HCT116 (cell line): ENCODE data around the gene PADI4. TPM values are rescaled to one million over a fixed set of nuclear protein-coding genes. Genes with fewer than 3 reads are reported as not detected.

Experiments used
- ATAC-seq: fragments of 200-7000 bp; cut with Tn5 transposase; 2 replicates; pipeline ENCODE4 v1.9.1; 2020; ENCODE audit warnings: mild to moderate bottlenecking, moderate library complexity
- BruUV-seq: library from RNA; stranded (reverse); fragments of 400-500 nt; replicated peaks from 2 replicates; lab custom pipeline; 2021; lab: Mats Ljungman, UMichigan
- CTCF ChIA-PET: fragments of 300-600 bp; sonication (Branson Sonifier 250); formaldehyde crosslinking; loops from one replicate; lab custom pipeline; 2021; ENCODE audit warnings: antibody characterized with exemption; lab: Charles Lee
- POLR2A ChIA-PET: fragments of 300-600, 350-600 bp; sonication (Branson Sonifier 250); formaldehyde crosslinking; loops from one replicate; lab custom pipeline; 2021; ENCODE audit warnings: antibody characterized with exemption; lab: Charles Lee
- RAD21 ChIA-PET, 2 experiments: fragments of 300-600 bp; sonication (Branson Sonifier 250); formaldehyde crosslinking; loops; one replicate each; lab custom pipeline; 2023; ENCODE audit warnings: low total read pairs in 2 of 2; ENCODE audit not compliant: uncharacterized antibody in 2 of 2, unreplicated experiment in 2 of 2, low non-redundant PET in 1 of 2; lab: Charles Lee
- DNase-seq: peaks from one replicate; pipeline ENCODE4 v3.0.0-alpha.2; 2010; ENCODE audit warnings: low read depth, low spot score
- H2AFZ ChIP-seq: fragments of 200-600 bp; shearing (Covaris generic), sonication (generic); 2 replicates; pipeline ENCODE4 v1.6.1; 2017; ENCODE audit warnings: low read depth, mixed run types, mixed read lengths, antibody characterized with exemption, low read length; ENCODE audit not compliant: poor library complexity, severe bottlenecking
- H3K27ac ChIP-seq: 2 replicates; pipeline ENCODE4 v1.5.1; 2012; ENCODE audit warnings: low read depth, low read length
- H3K27me3 ChIP-seq: fragments of 200-600 bp; sonication (generic); 2 replicates; pipeline ENCODE4 v1.6.1; 2016; ENCODE audit warnings: mixed run types, low read length, mixed read lengths; ENCODE audit not compliant: insufficient read depth
- H3K36me3 ChIP-seq, 2 experiments: fragments of 200-500 bp in 1 of 2; fragments of 200-600 bp in 1 of 2; sonication (Bioruptor generic) in 1 of 2; sonication (generic) in 1 of 2; 2 replicates each; pipeline versions ENCODE4 v1.5.1 to v1.6.1; 2014 to 2016; ENCODE audit warnings: low read length in 2 of 2, inconsistent platforms in 1 of 2, mixed read lengths in 1 of 2, mixed run types in 1 of 2; ENCODE audit not compliant: insufficient read depth in 2 of 2, control insufficient read depth in 1 of 2
- H3K4me1 ChIP-seq, 2 experiments: fragments of 200-600 bp in 1 of 2; sonication (generic) in 1 of 2; 2 replicates each; pipeline versions ENCODE4 v1.5.1 to v1.6.1; 2012 to 2017; ENCODE audit warnings: low read length in 2 of 2, inconsistent platforms in 1 of 2, mild to moderate bottlenecking in 1 of 2, mixed read lengths in 1 of 2, mixed run types in 1 of 2, moderate library complexity in 1 of 2; ENCODE audit not compliant: insufficient read depth in 2 of 2, control insufficient read depth in 1 of 2
- H3K4me2 ChIP-seq: fragments of 200-600 bp; sonication (generic); 2 replicates; pipeline ENCODE4 v1.6.1; 2017; ENCODE audit warnings: mixed run types, low read length, mixed read lengths
- H3K4me3 ChIP-seq, 2 experiments: fragments of 200-600 bp in 1 of 2; sonication (generic) in 1 of 2; replicated peaks in 1 of 2; 2 replicates each; pipeline ENCODE4 v1.5.1; 2011 to 2016; ENCODE audit warnings: low read length in 2 of 2, control low read depth in 1 of 2, low read depth in 1 of 2, mild to moderate bottlenecking in 1 of 2, mixed read lengths in 1 of 2, mixed run types in 1 of 2
- H3K79me2 ChIP-seq: fragments of 200-600 bp; sonication (generic); 2 replicates; pipeline ENCODE4 v1.6.1; 2017; ENCODE audit warnings: mild to moderate bottlenecking, mixed run types, low read length, moderate library complexity, mixed read lengths; ENCODE audit not compliant: insufficient read depth
- H3K9ac ChIP-seq: fragments of 200-600 bp; sonication (generic); 2 replicates; pipeline ENCODE4 v1.6.1; 2016; ENCODE audit warnings: low read length, mixed read lengths
- H3K9me2 ChIP-seq: fragments of 200-600 bp; sonication (generic), shearing (Covaris generic); 2 replicates; pipeline ENCODE4 v1.6.1; 2017; ENCODE audit warnings: mixed run types, mild to moderate bottlenecking, moderate library complexity; ENCODE audit not compliant: insufficient read depth
- H3K9me3 ChIP-seq, 2 experiments: fragments of 200-500 bp in 1 of 2; fragments of 200-600 bp in 1 of 2; sonication (Bioruptor generic) in 1 of 2; sonication (generic) in 1 of 2; 2 replicates each; pipeline ENCODE4 v1.6.1; 2014 to 2017; ENCODE audit warnings: low read length in 2 of 2, mixed read lengths in 2 of 2, inconsistent platforms in 1 of 2, low read depth in 1 of 2, mild to moderate bottlenecking in 1 of 2, mixed run types in 1 of 2, moderate library complexity in 1 of 2; ENCODE audit not compliant: control insufficient read depth in 1 of 2, insufficient read depth in 1 of 2
- H4K20me1 ChIP-seq: fragments of 200-600 bp; sonication (generic), shearing (Covaris generic); 2 replicates; pipeline ENCODE4 v1.6.1; 2017; ENCODE audit warnings: mixed run types, mild to moderate bottlenecking, moderate library complexity; ENCODE audit not compliant: insufficient read depth
- ATF3 ChIP-seq: IDR thresholded peaks from 2 replicates; pipeline ENCODE4 v1.6.1; 2012
- CBX3 ChIP-seq: IDR thresholded peaks from 2 replicates; pipeline ENCODE4 v1.6.1; 2012; ENCODE audit warnings: low read depth
- CEBPB ChIP-seq: IDR thresholded peaks from 2 replicates; pipeline ENCODE4 v1.6.1; 2012; ENCODE audit warnings: low read depth
- CTCF ChIP-seq, 3 experiments: fragments of 200-600 bp in 1 of 3; sonication (generic) in 1 of 3; IDR thresholded peaks in 2 of 3; conservative IDR thresholded peaks in 1 of 3; 2 replicates each; pipeline ENCODE4 v1.5.1; 2012 to 2017; ENCODE audit warnings: low read depth in 2 of 3, low read length in 2 of 3, antibody characterized with exemption in 1 of 3, borderline replicate concordance in 1 of 3, control low read depth in 1 of 3, mild to moderate bottlenecking in 1 of 3, mixed read lengths in 1 of 3, mixed run types in 1 of 3, moderate library complexity in 1 of 3; ENCODE audit not compliant: insufficient read depth in 1 of 3
- EGR1 ChIP-seq: IDR thresholded peaks from 2 replicates; pipeline ENCODE4 v1.6.1; 2012; ENCODE audit warnings: low read depth
- ELF1 ChIP-seq: IDR thresholded peaks from 2 replicates; pipeline ENCODE4 v1.6.1; 2012; ENCODE audit warnings: low read depth, borderline replicate concordance
- EZH2 ChIP-seq: fragments of 200-600 bp; sonication (generic); IDR thresholded peaks from 2 replicates; pipeline ENCODE4 v1.6.1; 2017; ENCODE audit warnings: antibody characterized with exemption, mixed run types
- FOSL1 ChIP-seq: IDR thresholded peaks from 2 replicates; pipeline ENCODE4 v1.6.1; 2012; ENCODE audit warnings: low read depth
- JUND ChIP-seq: IDR thresholded peaks from 2 replicates; pipeline ENCODE4 v1.6.1; 2012
- MAX ChIP-seq: IDR thresholded peaks from 2 replicates; pipeline ENCODE4 v1.6.1; 2012
- POLR2A ChIP-seq: IDR thresholded peaks from 2 replicates; pipeline ENCODE4 v1.7.0; 2011; ENCODE audit warnings: borderline replicate concordance; ENCODE audit not compliant: insufficient read depth, insufficient read length; ENCODE audit errors: extremely low read depth
- POLR2AphosphoS5 ChIP-seq: IDR thresholded peaks from 2 replicates; pipeline ENCODE4 v1.6.1; 2011; ENCODE audit warnings: mild to moderate bottlenecking, low read depth, low read length, moderate library complexity
- RAD21 ChIP-seq: IDR thresholded peaks from 2 replicates; pipeline ENCODE4 v1.6.1; 2012; ENCODE audit warnings: low read depth, mild to moderate bottlenecking
- REST ChIP-seq: IDR thresholded peaks from 2 replicates; pipeline ENCODE4 v1.6.1; 2012; ENCODE audit warnings: low read depth
- SIN3A ChIP-seq: IDR thresholded peaks from 2 replicates; pipeline ENCODE4 v1.6.1; 2012; ENCODE audit warnings: low read depth
- SP1 ChIP-seq: IDR thresholded peaks from 2 replicates; pipeline ENCODE4 v1.6.1; 2012; ENCODE audit warnings: low read depth
- TCF7L2 ChIP-seq: IDR thresholded peaks from 2 replicates; pipeline ENCODE4 v1.7.0; 2011; ENCODE audit warnings: borderline replicate concordance, inconsistent platforms; ENCODE audit not compliant: insufficient read depth, insufficient read length; ENCODE audit errors: extremely low read depth
- YY1 ChIP-seq: IDR thresholded peaks from 2 replicates; pipeline ENCODE4 v1.6.1; 2011; ENCODE audit warnings: low read length, low read depth, moderate library complexity, mild to moderate bottlenecking; ENCODE audit not compliant: insufficient replicate concordance; ENCODE audit errors: extremely low read depth
- ZFX ChIP-seq: fragments of 450-650 bp; IDR thresholded peaks from 2 replicates; pipeline ENCODE4 v1.6.1; 2017
- ZNF274 ChIP-seq: fragments of 200-500 bp; sonication (Bioruptor generic); IDR thresholded peaks from 2 replicates; pipeline ENCODE4 v1.6.1; 2014; ENCODE audit warnings: mild to moderate bottlenecking, low read depth, low read length, inconsistent platforms
- intact Hi-C: fragments of 100-400 bp; cut with micrococcal nuclease; formaldehyde crosslinking; loops from 2 replicates; pipeline ENCODE4 v1.10.0; 2022
- total RNA-seq: library from RNA; stranded (reverse); gene quantifications from one replicate; pipeline ENCODE4 v1.2.1, GENCODE V29; 2021; ENCODE audit not compliant: unreplicated experiment

PADI4 gene
- total RNA-seq, 1 experiment from 2014 or later, result 0.44 TPM

- TF ChIP-seq EZH2, result no peak
- no peak for TF ChIP-seq ZFX
- TF ChIP-seq ELF1, result no peak
- TF ChIP-seq ZNF274, result no peak
- no peak for TF ChIP-seq YY1
- no peak for TF ChIP-seq JUND
- no peak for TF ChIP-seq TCF7L2
- TF ChIP-seq SP1, result no peak
- TF ChIP-seq CBX3, result no peak
- TF ChIP-seq ATF3, result no peak
- TF ChIP-seq POLR2A, result no peak
- no peak for TF ChIP-seq POLR2AphosphoS5
- no peak for TF ChIP-seq RAD21
- TF ChIP-seq CEBPB, result no peak
- TF ChIP-seq EGR1, result no peak
- TF ChIP-seq CTCF (IDR thresholded peaks at IDR 0.05 in 2 of 3, conservative IDR thresholded peaks at IDR 0.05 in 1 of 3; ENCODE audit: borderline replicate concordance in 1 of 3, insufficient read depth in 1 of 3, low read depth in 2 of 3, low read length in 2 of 3), result no peak
- TF ChIP-seq REST, result no peak
- no peak for TF ChIP-seq SIN3A
- TF ChIP-seq MAX, result no peak
- no peak for TF ChIP-seq FOSL1
- Histone ChIP-seq H3K9me3 (no peaks in the 10 kb centered on the region), H3K36me3 (no peaks in the 10 kb centered on the region), H3K27me3 (no peaks in the 10 kb centered on the region), H3K4me1 (peaks cover 11 to 21% of the 10 kb centered on the region in 2 experiments), H2AFZ (no peak overlapping the region), H3K4me3 (no peak overlapping the region), H3K4me2 (no peak overlapping the region), H3K9ac (no peak overlapping the region), H3K27ac (no peak overlapping the region), H3K79me2 (no peaks in the 10 kb centered on the region), H3K9me2 (no peaks in the 10 kb centered on the region), H4K20me1 (no peaks in the 10 kb centered on the region)
- ChIA-PET POLR2A (no interaction called here), CTCF (no interaction called here), RAD21 (no interaction called here)
- BruUV-seq, result no TSS peak
- DNase-seq (no peak), ATAC-seq (no peak)
- intact Hi-C loops, result no loop called here
Observed at GRCh38 chr1:17350083-17350482, 42.1 kb downstream of the PADI4 start.
